GM18505 (cell line): Measurements from ENCODE around the gene MBOAT1.

Experiments used
- ATAC-seq: cut with Tn5 transposase; IDR thresholded peaks from one replicate; pipeline ENCODE4 v1.9.1; 2021; ENCODE audit not compliant: unreplicated experiment
- POLR2A ChIP-seq: IDR thresholded peaks from 4 replicates; pipeline ENCODE4 v1.6.1; 2011; ENCODE audit warnings: borderline replicate concordance; ENCODE audit not compliant: insufficient read depth, insufficient read length; ENCODE audit errors: extremely low read depth

MBOAT1 gene

GRCh38 chr6:20137837-20138236 lies 74.4 kb downstream of the MBOAT1 start:
- no peak for ATAC-seq
- TF ChIP-seq POLR2A: no peak

- TF ChIP-seq POLR2A: no peak
- no peak for ATAC-seq
Observed at GRCh38 chr6:20137240-20137639, 75.0 kb downstream of the MBOAT1 start.

GRCh38 chr6:20135677-20136268 lies 76.5 kb downstream of the MBOAT1 start:
- ATAC-seq: no peak
- no peak for TF ChIP-seq POLR2A

- ATAC-seq: no peak
- TF ChIP-seq POLR2A: no peak
Observed at GRCh38 chr6:20134613-20135012, 77.7 kb downstream of the MBOAT1 start.

GRCh38 chr6:20129290-20130088 lies 82.8 kb downstream of the MBOAT1 start:
- no peak for TF ChIP-seq POLR2A
- no peak for ATAC-seq

- TF ChIP-seq POLR2A: no peak
- no peak for ATAC-seq
Observed at GRCh38 chr6:20128018-20128417, 84.3 kb downstream of the MBOAT1 start.

- peak; percentile 82 for ATAC-seq
- TF ChIP-seq POLR2A: no peak
Observed at GRCh38 chr6:20126789-20127653, 85.2 kb downstream of the MBOAT1 start.

GRCh38 chr6:20126102-20126752 lies 86.0 kb downstream of the MBOAT1 start:
- TF ChIP-seq POLR2A: no peak
- no peak for ATAC-seq

GRCh38 chr6:20124545-20124944 lies 87.7 kb downstream of the MBOAT1 start:
- no peak for ATAC-seq

GRCh38 chr6:20119485-20119884 lies 92.8 kb downstream of the MBOAT1 start:
- TF ChIP-seq POLR2A: no peak
- no peak for ATAC-seq

More at GRCh38 chr6:20124545-20124944, 87.7 kb downstream of the MBOAT1 start:
- no peak for TF ChIP-seq POLR2A

- TF ChIP-seq POLR2A: no peak
Observed at GRCh38 chr6:20118892-20119291, 93.4 kb downstream of the MBOAT1 start.

GRCh38 chr6:20117474-20117873 lies 94.8 kb downstream of the MBOAT1 start:
- no peak for ATAC-seq
- TF ChIP-seq POLR2A: no peak

More at GRCh38 chr6:20118892-20119291, 93.4 kb downstream of the MBOAT1 start:
- no peak for ATAC-seq

GRCh38 chr6:20116792-20117191 lies 95.5 kb downstream of the MBOAT1 start:
- TF ChIP-seq POLR2A: no peak
- no peak for ATAC-seq
